K562 (cell line): ENCODE data around the gene LIX1L. TPM values are rescaled to one million over a fixed set of nuclear protein-coding genes. Genes with fewer than 3 reads are reported as not detected.

Source experiments
- ARID1B ChIP-seq: fragments of 450-650 bp; IDR thresholded peaks from 2 replicates; pipeline ENCODE4 v1.6.1; 2016; ENCODE audit warnings: antibody characterized with exemption, mild to moderate bottlenecking, inconsistent platforms
- BRD9 ChIP-seq: fragments of 450-650 bp; IDR thresholded peaks from 2 replicates; pipeline ENCODE4 v1.6.1; 2018; ENCODE audit warnings: low read depth; ENCODE audit not compliant: partially characterized antibody
- DPF2 ChIP-seq: fragments of 450-650 bp; IDR thresholded peaks from 2 replicates; pipeline ENCODE4 v1.6.1; 2016
- ETV1 ChIP-seq: fragments of 450-650 bp; conservative IDR thresholded peaks from 2 replicates; pipeline ENCODE4 v1.6.1; 2016; ENCODE audit warnings: missing genetic modification characterization, control low read depth, low read depth, missing compliant biosample characterization
- ETV5 ChIP-seq: sonication (generic); formaldehyde crosslinking; IDR thresholded peaks from 2 replicates; pipeline ENCODE4 v1.4.0; 2020; ENCODE audit warnings: low read depth, mild to moderate bottlenecking, missing genetic modification reagents
- FOXM1 ChIP-seq, 2 experiments: fragments of 450-650 bp in 1 of 2; sonication (generic) in 1 of 2; formaldehyde crosslinking in 1 of 2; IDR thresholded peaks; 2 replicates each; pipeline versions ENCODE4 v1.6.1 to v1.9.0; 2017 to 2022; ENCODE audit warnings: low read depth in 2 of 2, mild to moderate bottlenecking in 2 of 2, missing genetic modification reagents in 1 of 2, moderate library complexity in 1 of 2
- GATAD2B ChIP-seq: fragments of 450-650 bp; IDR thresholded peaks from 2 replicates; pipeline ENCODE4 v1.6.1; 2017; ENCODE audit warnings: mild to moderate bottlenecking, borderline replicate concordance
- LEF1 ChIP-seq: fragments of 450-650 bp; IDR thresholded peaks from 2 replicates; pipeline ENCODE4 v1.6.1; 2016; ENCODE audit warnings: mild to moderate bottlenecking
- MAZ ChIP-seq, 2 experiments: fragments of 450-650 bp in 1 of 2; sonication (generic) in 1 of 2; formaldehyde crosslinking; IDR thresholded peaks in 1 of 2; conservative IDR thresholded peaks in 1 of 2; 2 replicates each; pipeline versions ENCODE4 v1.4.0 to v1.5.0; 2020; ENCODE audit warnings: mild to moderate bottlenecking in 1 of 2, missing genetic modification reagents in 1 of 2
- MTA1 ChIP-seq: fragments of 450-650 bp; IDR thresholded peaks from 2 replicates; pipeline ENCODE4 v1.6.1; 2017; ENCODE audit warnings: borderline replicate concordance
- MTA2 ChIP-seq: fragments of 450-650 bp; IDR thresholded peaks from 2 replicates; pipeline ENCODE4 v1.6.1; 2016; ENCODE audit warnings: low read depth
- NUFIP1 ChIP-seq: fragments of 450-650 bp; IDR thresholded peaks from 2 replicates; pipeline ENCODE4 v1.6.1; 2018; ENCODE audit not compliant: partially characterized antibody
- PKNOX1 ChIP-seq: fragments of 450-650 bp; IDR thresholded peaks from 2 replicates; pipeline ENCODE4 v1.6.1; 2016
- POLR2AphosphoS5 ChIP-seq: IDR thresholded peaks from 2 replicates; pipeline ENCODE4 v1.6.1; 2011; ENCODE audit warnings: mild to moderate bottlenecking, low read depth, low read length, moderate library complexity; ENCODE audit not compliant: control insufficient read depth, insufficient read depth
- RCOR1 ChIP-seq, 2 experiments: IDR thresholded peaks; 2 replicates each; pipeline ENCODE4 v1.6.1; 2012; ENCODE audit warnings: low read depth in 2 of 2, low read length in 2 of 2, borderline replicate concordance in 1 of 2, improper control_type of control experiment in 1 of 2
- RHOXF2B ChIP-seq: fragments of 250-450 bp; sonication (Bioruptor Pico); conservative IDR thresholded peaks from 2 replicates; pipeline ENCODE4 v1.5.1; 2021
- SETDB1 ChIP-seq: IDR thresholded peaks from one replicate; pipeline ENCODE4 v1.6.1; 2012; ENCODE audit warnings: low read length, control low read depth, inconsistent platforms
- SMAD1 ChIP-seq: fragments of 150-350 bp; IDR thresholded peaks from 2 replicates; pipeline ENCODE4 v1.6.1; 2014; ENCODE audit warnings: low read length, low read depth; ENCODE audit not compliant: partially characterized antibody
- SMARCA4 ChIP-seq: fragments of 450-650 bp; IDR thresholded peaks from 2 replicates; pipeline ENCODE4 v1.6.1; 2016
- SMARCE1 ChIP-seq: fragments of 450-650 bp; IDR thresholded peaks from 2 replicates; pipeline ENCODE4 v1.7.1; 2016; ENCODE audit warnings: mild to moderate bottlenecking
- SRF ChIP-seq, 2 experiments: fragments of 250-450, 450-650 bp in 1 of 2; sonication (Bioruptor Pico) in 1 of 2; sonication (generic) in 1 of 2; formaldehyde crosslinking; IDR thresholded peaks; 2 replicates each; pipeline versions ENCODE4 v1.5.0 to v1.5.1; 2020 to 2022; ENCODE audit warnings: mild to moderate bottlenecking in 1 of 2, missing genetic modification reagents in 1 of 2
- TAF1 ChIP-seq: IDR thresholded peaks from 2 replicates; pipeline ENCODE4 v1.6.1; 2011; ENCODE audit warnings: mild to moderate bottlenecking, low read length, moderate library complexity; ENCODE audit not compliant: insufficient read depth, control insufficient read depth, severe bottlenecking; ENCODE audit errors: extremely low read depth
- YBX1 ChIP-seq: fragments of 450-650 bp; IDR thresholded peaks from 2 replicates; pipeline ENCODE4 v1.7.1; 2016; ENCODE audit warnings: mild to moderate bottlenecking
- ZBTB33 ChIP-seq: sonication (generic); formaldehyde crosslinking; IDR thresholded peaks from 2 replicates; pipeline ENCODE4 v1.8.1; 2023; ENCODE audit warnings: mild to moderate bottlenecking, missing genetic modification reagents
- ZBTB7A ChIP-seq: IDR thresholded peaks from 2 replicates; pipeline ENCODE4 v1.6.1; 2011; ENCODE audit warnings: low read depth, mild to moderate bottlenecking, low read length, moderate library complexity, borderline replicate concordance; ENCODE audit not compliant: control insufficient read depth
- ZEB2 ChIP-seq: fragments of 450-650 bp; IDR thresholded peaks from 2 replicates; pipeline ENCODE4 v1.6.1; 2016
- ZFPM2 ChIP-seq: fragments of 250-450 bp; sonication (Bioruptor Pico); IDR thresholded peaks from 2 replicates; pipeline ENCODE4 v1.5.1; 2022; ENCODE audit warnings: mild to moderate bottlenecking
- ZNF766 ChIP-seq: fragments of 200-800 bp; sonication (Bioruptor generic); conservative IDR thresholded peaks from 2 replicates; pipeline ENCODE4 v1.6.1; 2016; ENCODE audit warnings: missing genetic modification characterization, missing compliant biosample characterization
- polyA plus RNA-seq, 8 experiments: library from polyadenylated mRNA; depleted of rRNA in 4 of 8; stranded (reverse) in 5 of 8; unstranded in 3 of 8; fragments of >200 nt; fragmentation: Nextera tagmentation in 2 of 8; fragmentation: Illumina TruSeq in 1 of 8; extraction: Ambion mirVana in 2 of 8; extraction: Trizol in 1 of 8; gene quantifications; 2 replicates each; pipeline versions ENCODE4 v1.2.1 to v1.2.3, GENCODE V29; 2011 to 2014; ENCODE audit warnings: inconsistent platforms in 1 of 8, missing spikeins in 1 of 8
- total RNA-seq, 7 experiments: library from RNA; depleted of rRNA in 6 of 7; stranded (reverse); fragments of >200 nt in 6 of 7; fragmentation: Illumina TruSeq in 2 of 7; extraction: Trizol in 2 of 7; gene quantifications; 2 replicates each; pipeline versions ENCODE4 v1.2.1 to v1.2.3, GENCODE V29; 2011 to 2021; ENCODE audit warnings: low replicate concordance in 1 of 7

Gene LIX1L
- total and polyA plus RNA-seq, 9 of the 15 experiments (the other 6 are each of a cell fraction or from before 2014, with no cell fraction given): 4.6 to 26.5 (median 12.5) TPM

- TF ChIP-seq ETV1 (peak; percentile 90), DPF2 (peak; percentile 79), SETDB1 (no peak), SMARCE1 (peak; percentile 13; the same call in 1 of the 2 replicates), TAF1 (peak; percentile 43), SMARCA4 (peak; percentile 80), ZBTB7A (peak; percentile 73), ETV5 (CRISPR knock-in tag) (peak; percentile 70), ARID1B (peak; percentile 52), MTA1 (0 out of 2 replicates have a peak, but pooled peaks have one; percentile 66), BRD9 (peak; percentile 36), ZBTB33 (CRISPR knock-in tag) (no peak), SRF (CRISPR knock-in tag; IDR thresholded peaks at IDR 0.05) (no peak), MTA2 (no peak), FOXM1 (IDR thresholded peaks at IDR 0.05; ENCODE audit: low read depth) (no peak), FOXM1 (CRISPR knock-in tag; IDR thresholded peaks at IDR 0.05; ENCODE audit: low read depth) (0 out of 2 replicates have a peak, but pooled peaks have one; percentile 23), POLR2AphosphoS5 (0 out of 2 replicates have a peak, but pooled peaks have one; percentile 38), PKNOX1 (no peak; the same call in 1 of the 2 replicates), RCOR1 (IDR thresholded peaks at IDR 0.05; ENCODE audit: borderline replicate concordance in 1 of 2, low read depth in 2 of 2, low read length in 2 of 2) (peak in 1 of 2 experiments; percentile 17; a peak in 2 of 4 replicates), LEF1 (0 out of 2 replicates have a peak, but pooled peaks have one; percentile 20), ZEB2 (peak; percentile 90), YBX1 (no peak), NUFIP1 (no peak), SMAD1 (peak; percentile 17), RHOXF2B (CRISPR knock-in tag) (peak; percentile 85; the same call in 1 of the 2 replicates), ZNF766 (CRISPR knock-in tag) (0 out of 2 replicates have a peak, but pooled peaks have one; percentile 21), GATAD2B (peak; percentile 73), ZFPM2 (CRISPR knock-in tag) (no peak), MAZ (CRISPR knock-in tag; conservative IDR thresholded peaks at IDR 0.05 in 1 of 2, IDR thresholded peaks at IDR 0.05 in 1 of 2) (no peak)
Observed at GRCh38 chr1:145997016-145997717, 39.4 kb upstream of the LIX1L start (continued).
